Mesodermal cell (in vitro differentiated cells): ENCODE measurements around the gene RAB31.

Source experiments
- H3K27ac ChIP-seq: 2 replicates; pipeline ENCODE4 v1.7.0; 2013; ENCODE audit warnings: mild to moderate bottlenecking, low read depth, low read length, moderate library complexity; ENCODE audit not compliant: severe bottlenecking
- H3K36me3 ChIP-seq: 2 replicates; pipeline ENCODE4 v1.7.1; 2013; ENCODE audit warnings: mild to moderate bottlenecking, low read length, moderate library complexity; ENCODE audit not compliant: control insufficient read depth, insufficient read depth
- H3K4me1 ChIP-seq: one replicate; pipeline ENCODE4 v1.7.1; 2013; ENCODE audit warnings: mild to moderate bottlenecking, low read length; ENCODE audit not compliant: insufficient read depth, control insufficient read depth, poor library complexity, severe bottlenecking
- H3K4me3 ChIP-seq: 2 replicates; pipeline ENCODE4 v1.7.0; 2013; ENCODE audit warnings: low read length, control low read depth, mild to moderate bottlenecking; ENCODE audit not compliant: insufficient read depth, poor library complexity, severe bottlenecking; ENCODE audit errors: extremely low read depth
- H3K9me3 ChIP-seq: 2 replicates; pipeline ENCODE4 v1.7.1; 2013; ENCODE audit warnings: mild to moderate bottlenecking, low read length, moderate library complexity; ENCODE audit not compliant: control insufficient read depth
- WGBS, 2 experiments: methylation state at CpG; one replicate each; pipeline ENCODE4 v1.1.5; 2013; ENCODE audit warnings: missing lambda C conversion rate in 2 of 2; ENCODE audit not compliant: insufficient coverage in 2 of 2; 5-methylcytosine and 5-hydroxymethylcytosine counted together

The RAB31 gene

GRCh38 chr18:9828506-9829396 is 120.7 kb downstream of the RAB31 start:
- no peaks in the 10 kb centered on the region for H3K9me3 ChIP-seq
- H3K4me3 ChIP-seq: no peak overlapping the region
- 92 to 98% methylated on average over 5 to 11 of the region's 15 CpGs for WGBS, 2 experiments
- H3K27ac ChIP-seq: no peak overlapping the region
- H3K36me3 ChIP-seq: peaks cover 51% of the 10 kb centered on the region
- H3K4me1 ChIP-seq: peaks cover 25% of the 10 kb centered on the region

GRCh38 chr18:9829397-9829712 is 121.3 kb downstream of the RAB31 start:
- 92 to 93% methylated on average over 5 of the region's 6 CpGs for WGBS, 2 experiments

GRCh38 chr18:9831036-9831722 is 123.1 kb downstream of the RAB31 start:
- Histone ChIP-seq H3K4me3 (no peak overlapping the region), H3K9me3 (no peaks in the 10 kb centered on the region), H3K36me3 (peaks cover 49% of the 10 kb centered on the region), H3K27ac (no peak overlapping the region), H3K4me1 (peaks cover 15% of the 10 kb centered on the region)
- 95 to 99% methylated on average over 8 to 11 of the region's 13 CpGs for WGBS, 2 experiments

More at GRCh38 chr18:9829397-9829712, 121.3 kb downstream of the RAB31 start:
- Histone ChIP-seq H3K36me3 (peaks cover 52% of the 10 kb centered on the region), H3K9me3 (no peaks in the 10 kb centered on the region), H3K27ac (no peak overlapping the region), H3K4me3 (no peak overlapping the region), H3K4me1 (peaks cover 24% of the 10 kb centered on the region)

- H3K27ac ChIP-seq: no peak overlapping the region
- H3K36me3 ChIP-seq: peaks cover 49% of the 10 kb centered on the region
- H3K4me1 ChIP-seq: peaks cover 11% of the 10 kb centered on the region
- no peak overlapping the region for H3K4me3 ChIP-seq
- H3K9me3 ChIP-seq: no peaks in the 10 kb centered on the region
- 95 to 98% methylated on average over 11 to 12 of the region's 12 CpGs for WGBS, 2 experiments
Observed at GRCh38 chr18:9831723-9832199, 123.7 kb downstream of the RAB31 start.

- 95 to 97% methylated on average over 18 to 20 of the region's 20 CpGs for WGBS, 2 experiments
- no peaks in the 10 kb centered on the region for H3K9me3 ChIP-seq
- H3K36me3 ChIP-seq: peaks cover 57% of the 10 kb centered on the region
- peaks cover 5% of the 10 kb centered on the region for H3K4me1 ChIP-seq
- H3K4me3 ChIP-seq: no peak overlapping the region
- no peak overlapping the region for H3K27ac ChIP-seq
Observed at GRCh38 chr18:9832871-9833270, 124.8 kb downstream of the RAB31 start.

- peaks cover 67% of the 10 kb centered on the region for H3K36me3 ChIP-seq
- H3K4me1 ChIP-seq: peaks cover 14% of the 10 kb centered on the region
- no peaks in the 10 kb centered on the region for H3K9me3 ChIP-seq
- H3K4me3 ChIP-seq: no peak overlapping the region
- H3K27ac ChIP-seq: no peak overlapping the region
- WGBS, 2 experiments: 100% methylated on average over 1 of the region's 2 CpGs; no CpG with 5 or more reads in 1 of the 2 experiments
Observed at GRCh38 chr18:9834551-9834950, 126.5 kb downstream of the RAB31 start.

GRCh38 chr18:9835113-9835755 is 127.1 kb downstream of the RAB31 start:
- Histone ChIP-seq H3K4me1 (peaks cover 17% of the 10 kb centered on the region), H3K27ac (no peak overlapping the region), H3K36me3 (peaks cover 71% of the 10 kb centered on the region), H3K9me3 (no peaks in the 10 kb centered on the region), H3K4me3 (no peak overlapping the region)
- 70 to 89% methylated on average over 10 of the region's 11 CpGs for WGBS, 2 experiments

GRCh38 chr18:9835825-9836224 is 127.7 kb downstream of the RAB31 start:
- no peak overlapping the region for H3K4me3 ChIP-seq

GRCh38 chr18:9838144-9838877 is 130.2 kb downstream of the RAB31 start:
- Histone ChIP-seq H3K4me1 (peaks cover 17% of the 10 kb centered on the region), H3K9me3 (no peaks in the 10 kb centered on the region), H3K27ac (peak overlapping the region; percentile 75), H3K4me3 (no peak overlapping the region), H3K36me3 (peaks cover 61% of the 10 kb centered on the region)
- WGBS, 2 experiments: 31 to 38% methylated on average over 5 to 6 of the region's 10 CpGs

More at GRCh38 chr18:9835825-9836224, 127.7 kb downstream of the RAB31 start:
- WGBS, 2 experiments: 93 to 94% methylated on average over 3 to 4 of the region's 10 CpGs
- no peak overlapping the region for H3K27ac ChIP-seq
- no peaks in the 10 kb centered on the region for H3K9me3 ChIP-seq
- H3K36me3 ChIP-seq: peaks cover 76% of the 10 kb centered on the region
- peaks cover 17% of the 10 kb centered on the region for H3K4me1 ChIP-seq

GRCh38 chr18:9839211-9839610 is 131.1 kb downstream of the RAB31 start:
- H3K27ac ChIP-seq: peak overlapping the region; percentile 75
- no peaks in the 10 kb centered on the region for H3K9me3 ChIP-seq
- WGBS, 2 experiments: 94 to 99% methylated on average over 7 to 8 of the region's 8 CpGs
- H3K4me3 ChIP-seq: no peak overlapping the region
- peaks cover 19% of the 10 kb centered on the region for H3K4me1 ChIP-seq
- peaks cover 60% of the 10 kb centered on the region for H3K36me3 ChIP-seq
